T-helper 2 cell (primary cell): Measurements from ENCODE around the gene ACTG1.

Experiments
- DNase-seq, 5 experiments: peaks; one replicate each; pipeline versions ENCODE4 v3.0.0 to v3.0.0-alpha.2; 2012 to 2022

Gene ACTG1

DNA sequence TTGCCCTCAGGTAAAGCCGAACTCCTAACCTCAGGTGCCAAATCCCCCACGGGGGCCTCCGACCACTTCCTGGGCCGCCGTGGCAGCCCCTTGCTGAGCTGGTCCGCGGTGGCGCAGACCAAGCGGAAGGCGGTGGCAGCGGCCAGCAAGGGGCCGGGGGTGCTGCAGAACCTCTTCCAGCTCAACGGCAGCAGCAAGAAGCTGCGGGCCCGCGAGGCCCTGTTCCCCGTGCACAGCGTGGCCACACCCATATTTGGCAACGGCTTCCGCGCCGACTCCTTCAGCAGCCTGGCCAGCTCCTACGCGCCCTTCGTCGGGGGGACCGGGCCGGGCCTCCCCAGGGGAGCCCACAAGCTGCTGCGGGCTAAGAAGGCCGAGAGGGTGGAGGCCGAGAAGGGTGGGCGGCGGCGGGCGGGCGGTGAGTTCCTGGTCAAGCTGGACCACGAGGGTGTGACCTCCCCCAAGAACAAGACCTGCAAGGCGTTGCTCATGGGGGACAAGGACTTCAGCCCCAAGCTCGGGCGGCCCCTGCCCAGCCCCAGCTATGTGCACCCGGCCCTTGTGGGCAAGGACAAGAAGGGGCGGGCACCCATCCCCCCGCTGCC, 51.6 kb downstream of the ACTG1 start:
- DNase-seq: no peak
